A549 (cell line): ENCODE results near the gene TRPM6. TPM values are rescaled to one million over a fixed set of nuclear protein-coding genes. Genes with fewer than 3 reads are reported as not detected.

Experiments used
- ATAC-seq, 2 experiments: fragments of 200-7000 bp in 1 of 2; fragments of >200 bp in 1 of 2; cut with Nextera tagmentation in 1 of 2; cut with Tn5 transposase in 1 of 2; 3 replicates each; pipeline versions ENCODE4 v1.8.0 to v1.9.1; 2018 to 2020; ENCODE audit warnings: mild to moderate bottlenecking in 1 of 2, moderate library complexity in 1 of 2
- CTCF ChIA-PET: fragments of 300-600 bp; sonication (Branson Sonifier 250); formaldehyde crosslinking; extraction: SDS; loops from one replicate; lab custom pipeline; 2021; ENCODE audit warnings: antibody characterized with exemption, inconsistent platforms; lab: Yijun Ruan, JAX
- POLR2A ChIA-PET: fragments of 350-600 bp; formaldehyde crosslinking; extraction: SDS; loops from one replicate; lab custom pipeline; 2021; ENCODE audit warnings: antibody characterized with exemption, inconsistent platforms; lab: Yijun Ruan, JAX
- DNase-seq, 2 experiments: peaks; one replicate each; pipeline versions ENCODE4 v3.0.0 to v3.0.0-alpha.2; 2011 to 2016; ENCODE audit warnings: low read depth in 1 of 2, low spot score in 1 of 2
- FAIRE-seq: peaks from 2 replicates; lab custom pipeline; 2011; peaks lifted over from hg19 to GRCh38; lab: Jason Lieb, UNC
- H3K27ac ChIP-seq, 2 experiments: fragments of >200 bp; sonication (Bioruptor Twin); formaldehyde crosslinking; 3 replicates each; pipeline ENCODE4 v1.5.1; 2016 to 2017
- H3K4me1 ChIP-seq: fragments of >200 bp; sonication (Bioruptor Twin); formaldehyde crosslinking; 3 replicates; pipeline ENCODE4 v1.6.1; 2016
- H3K4me2 ChIP-seq: fragments of >200 bp; sonication (Bioruptor Twin); formaldehyde crosslinking; 3 replicates; pipeline ENCODE4 v1.6.1; 2016
- H3K4me3 ChIP-seq: fragments of >200 bp; sonication (Bioruptor Twin); formaldehyde crosslinking; 3 replicates; pipeline ENCODE4 v1.5.1; 2016
- H3K9me3 ChIP-seq: fragments of >200 bp; sonication (Bioruptor Twin); formaldehyde crosslinking; 3 replicates; pipeline ENCODE4 v1.6.1; 2016
- BHLHE40 ChIP-seq: IDR thresholded peaks from 2 replicates; pipeline ENCODE4 v1.6.1; 2012; ENCODE audit warnings: low read depth, low read length, inconsistent platforms
- CBX2 ChIP-seq: fragments of 200-600 bp; sonication (generic); IDR thresholded peaks from 2 replicates; pipeline ENCODE4 v1.6.1; 2016; ENCODE audit warnings: low read depth, mild to moderate bottlenecking, borderline replicate concordance
- CBX8 ChIP-seq: fragments of 200-600 bp; sonication (generic); IDR thresholded peaks from 2 replicates; pipeline ENCODE4 v1.6.1; 2016
- CHD2 ChIP-seq: fragments of 150-350 bp; IDR thresholded peaks from 2 replicates; pipeline ENCODE4 v1.6.1; 2014; ENCODE audit warnings: low read length; ENCODE audit not compliant: partially characterized antibody
- CHD4 ChIP-seq: fragments of 200-600 bp; sonication (generic); IDR thresholded peaks from 2 replicates; pipeline ENCODE4 v1.6.1; 2016; ENCODE audit warnings: antibody characterized with exemption, mild to moderate bottlenecking, borderline replicate concordance
- E2F6 ChIP-seq: IDR thresholded peaks from 2 replicates; pipeline ENCODE4 v1.6.1; 2012; ENCODE audit warnings: low read depth, borderline replicate concordance
- FOSB ChIP-seq: fragments of 250-450 bp; sonication (Bioruptor Pico); IDR thresholded peaks from 2 replicates; pipeline ENCODE4 v1.5.0; 2020; ENCODE audit warnings: mild to moderate bottlenecking, moderate library complexity
- FOSL2 ChIP-seq, 2 experiments: fragments of 450-650 bp in 1 of 2; fragments of >200 bp in 1 of 2; sonication (Bioruptor Twin) in 1 of 2; formaldehyde crosslinking; IDR thresholded peaks; 2 replicates each; pipeline versions ENCODE4 v1.5.0 to v1.6.1; 2016 to 2020; ENCODE audit warnings: mild to moderate bottlenecking in 1 of 2, moderate library complexity in 1 of 2
- GATA3 ChIP-seq: IDR thresholded peaks from 2 replicates; pipeline ENCODE4 v1.6.1; 2012; ENCODE audit warnings: borderline replicate concordance
- HES2 ChIP-seq: fragments of >200 bp; sonication (Bioruptor Twin); formaldehyde crosslinking; IDR thresholded peaks from 2 replicates; pipeline ENCODE4 v1.6.1; 2016
- HEYL ChIP-seq: fragments of 250-450 bp; sonication (Bioruptor Pico); IDR thresholded peaks from 2 replicates; pipeline ENCODE4 v1.8.0; 2021; ENCODE audit warnings: mild to moderate bottlenecking, moderate library complexity
- HMGXB4 ChIP-seq: fragments of 250-450 bp; sonication (Bioruptor Pico); IDR thresholded peaks from 2 replicates; pipeline ENCODE4 v1.5.0; 2021; ENCODE audit warnings: mild to moderate bottlenecking, moderate library complexity, borderline replicate concordance
- HOXA7 ChIP-seq: fragments of 250-450 bp; sonication (Bioruptor Pico); IDR thresholded peaks from 2 replicates; pipeline ENCODE4 v1.5.0; 2020; ENCODE audit warnings: mild to moderate bottlenecking, moderate library complexity
- HOXB13 ChIP-seq: fragments of 250-450 bp; sonication (Bioruptor Pico); IDR thresholded peaks from 2 replicates; pipeline ENCODE4 v1.5.0; 2020; ENCODE audit warnings: low read depth, mild to moderate bottlenecking, moderate library complexity
- HOXB5 ChIP-seq: fragments of 250-450 bp; sonication (Bioruptor Pico); IDR thresholded peaks from 2 replicates; pipeline ENCODE4 v1.5.0; 2020; ENCODE audit warnings: mild to moderate bottlenecking, moderate library complexity
- MAFK ChIP-seq: fragments of 450-650 bp; IDR thresholded peaks from 2 replicates; pipeline ENCODE4 v1.6.1; 2014; ENCODE audit not compliant: partially characterized antibody
- MAX ChIP-seq: IDR thresholded peaks from 2 replicates; pipeline ENCODE4 v1.6.1; 2012
- NPAS2 ChIP-seq: fragments of 250-450 bp; sonication (Bioruptor Pico); IDR thresholded peaks from 2 replicates; pipeline ENCODE4 v1.8.0; 2022; ENCODE audit warnings: mild to moderate bottlenecking, moderate library complexity, borderline replicate concordance
- REST ChIP-seq: fragments of 200-600 bp; sonication (generic); IDR thresholded peaks from 2 replicates; pipeline ENCODE4 v1.6.1; 2016; ENCODE audit warnings: antibody characterized with exemption, mild to moderate bottlenecking, moderate library complexity
- RNF2 ChIP-seq: fragments of 200-600 bp; sonication (generic); IDR thresholded peaks from 2 replicates; pipeline ENCODE4 v1.6.1; 2016; ENCODE audit warnings: low read depth, mild to moderate bottlenecking, antibody characterized with exemption, moderate library complexity, borderline replicate concordance
- SMC3 ChIP-seq: fragments of >200 bp; sonication (Bioruptor Twin); formaldehyde crosslinking; IDR thresholded peaks from 3 replicates; pipeline ENCODE4 v1.6.1; 2018; ENCODE audit warnings: inconsistent platforms
- SREBF2 ChIP-seq: fragments of 450-650 bp; IDR thresholded peaks from 2 replicates; pipeline ENCODE4 v1.6.1; 2014; ENCODE audit warnings: mild to moderate bottlenecking, moderate library complexity
- TP53 ChIP-seq: fragments of 250-450 bp; sonication (Bioruptor Pico); IDR thresholded peaks from 2 replicates; pipeline ENCODE4 v1.5.0; 2021; ENCODE audit warnings: mild to moderate bottlenecking, moderate library complexity
- ZFP36 ChIP-seq: fragments of 450-650 bp; IDR thresholded peaks from 2 replicates; pipeline ENCODE4 v1.6.1; 2014; ENCODE audit warnings: borderline replicate concordance; ENCODE audit not compliant: partially characterized antibody
- ZNF302 ChIP-seq: fragments of 250-450 bp; sonication (Bioruptor Pico); IDR thresholded peaks from 2 replicates; pipeline ENCODE4 v1.9.0; 2021; ENCODE audit warnings: inconsistent platforms, mild to moderate bottlenecking, moderate library complexity
- ZSCAN20 ChIP-seq: fragments of 250-450 bp; sonication (Bioruptor Pico); IDR thresholded peaks from 2 replicates; pipeline ENCODE4 v1.8.0; 2022; ENCODE audit warnings: mild to moderate bottlenecking, moderate library complexity
- WGBS: methylation state at CpG from one replicate; pipeline ENCODE4 v1.1.6; 2017; ENCODE audit errors: missing lambda C conversion rate; 5-methylcytosine and 5-hydroxymethylcytosine counted together
- polyA plus RNA-seq, 4 experiments: library from polyadenylated mRNA; depleted of rRNA in 3 of 4; stranded (reverse); fragments of >200 nt; fragmentation: RNase III in 1 of 4; extraction: RNeasy Plus Mini Kit Qiagen cat#74134 plus additional on column Dnase treatment in 1 of 4; gene quantifications; 2 replicates in 3 of 4; 3 replicates in 1 of 4; pipeline ENCODE4 v1.2.3, GENCODE V29; 2011 to 2017

Gene TRPM6
- polyA plus RNA-seq, 2 of the 4 experiments (the other 2 are of a cell fraction): 1.5 to 2.1 TPM

- TF ChIP-seq REST (no peak), NPAS2 (CRISPR knock-in tag) (no peak), CBX2 (no peak), SMC3 (no peak), CHD4 (no peak)
- TF ChIP-seq, all 56 proteins: peak for 0
These were observed 151.1 kb downstream of the TRPM6 start (continued) for GRCh38 chr9:74736646-74737045.

- ATAC-seq: no peak
- no peak for FAIRE-seq
- Histone ChIP-seq H3K4me2 (no peak overlapping the region), H3K4me3 (no peak overlapping the region), H3K9me3 (no peaks in the 10 kb centered on the region), H3K4me1 (no peaks in the 10 kb centered on the region), H3K27ac (no peak overlapping the region)
- ChIA-PET POLR2A (no interaction called here), CTCF (interaction anchor here (0.9 to 2.2 kb wide), 3 partner anchors 13 to 38 kb away, joined by 3 to 10 read pairs (median 6); no protein-coding TSS in a partner anchor)
- DNase-seq: no peak
- 69% methylated on average over 4 of the region's 4 CpGs for WGBS
- TF ChIP-seq MAX: no peak
- no peak for TF ChIP-seq GATA3
- TF ChIP-seq CHD2: no peak
- no peak for TF ChIP-seq MAFK
- no peak for TF ChIP-seq BHLHE40
- no peak for TF ChIP-seq E2F6
These were observed 152.0 kb downstream of the TRPM6 start for GRCh38 chr9:74735761-74736160.

- Histone ChIP-seq H3K27ac (no peak overlapping the region), H3K9me3 (no peaks in the 10 kb centered on the region), H3K4me2 (no peak overlapping the region), H3K4me1 (no peaks in the 10 kb centered on the region), H3K4me3 (no peak overlapping the region)
- ATAC-seq (no peak), DNase-seq (no peak), FAIRE-seq (no peak)
- WGBS: 84% methylated on average over 9 of the region's 9 CpGs
- ChIA-PET POLR2A (no interaction called here), CTCF (interaction anchor here (0.6 to 1.5 kb wide), 2 partner anchors 19 to 36 kb away, joined by 3 read pairs; no protein-coding TSS in a partner anchor)
- no peak for TF ChIP-seq SREBF2
- TF ChIP-seq HES2: no peak
- no peak for TF ChIP-seq CBX2
- no peak for TF ChIP-seq GATA3
- no peak for TF ChIP-seq RNF2
- TF ChIP-seq FOSB (CRISPR knock-in tag): no peak
- no peak for TF ChIP-seq HOXB5 (CRISPR knock-in tag)
These were observed 158.5 kb downstream of the TRPM6 start for GRCh38 chr9:74729136-74729695.

- H3K27ac ChIP-seq: no peak overlapping the region
- WGBS: 87% methylated on average over 7 of the region's 7 CpGs
- DNase-seq (no peak), FAIRE-seq (no peak), ATAC-seq (no peak)
- POLR2A ChIA-PET: no interaction called here
- no peaks in the 10 kb centered on the region for H3K4me1 ChIP-seq
- CTCF ChIA-PET: interaction anchor here (1.5 kb wide), 1 partner anchor 18 kb away, joined by 3 read pairs; no protein-coding TSS in a partner anchor
- no peaks in the 10 kb centered on the region for H3K9me3 ChIP-seq
- no peak overlapping the region for H3K4me2 ChIP-seq
- no peak overlapping the region for H3K4me3 ChIP-seq
- TF ChIP-seq HMGXB4: no peak
- no peak for TF ChIP-seq ZNF302
- TF ChIP-seq CBX8: no peak
- no peak for TF ChIP-seq ZSCAN20 (CRISPR knock-in tag)
- no peak for TF ChIP-seq HOXB13 (CRISPR knock-in tag)
- TF ChIP-seq ZFP36: no peak
- no peak for TF ChIP-seq TP53 (CRISPR knock-in tag)
- TF ChIP-seq HES2: no peak
- no peak for TF ChIP-seq SMC3
- TF ChIP-seq FOSL2 (IDR thresholded peaks at IDR 0.05): no peak
- TF ChIP-seq FOSL2 (CRISPR knock-in tag; IDR thresholded peaks at IDR 0.05): no peak
- TF ChIP-seq HOXA7 (CRISPR knock-in tag): no peak
- no peak for TF ChIP-seq HEYL
These were observed 159.5 kb downstream of the TRPM6 start for GRCh38 chr9:74728176-74728575.
